Measurements from ENCODE around the gene STXBP2.

The STXBP2 gene

DNA sequence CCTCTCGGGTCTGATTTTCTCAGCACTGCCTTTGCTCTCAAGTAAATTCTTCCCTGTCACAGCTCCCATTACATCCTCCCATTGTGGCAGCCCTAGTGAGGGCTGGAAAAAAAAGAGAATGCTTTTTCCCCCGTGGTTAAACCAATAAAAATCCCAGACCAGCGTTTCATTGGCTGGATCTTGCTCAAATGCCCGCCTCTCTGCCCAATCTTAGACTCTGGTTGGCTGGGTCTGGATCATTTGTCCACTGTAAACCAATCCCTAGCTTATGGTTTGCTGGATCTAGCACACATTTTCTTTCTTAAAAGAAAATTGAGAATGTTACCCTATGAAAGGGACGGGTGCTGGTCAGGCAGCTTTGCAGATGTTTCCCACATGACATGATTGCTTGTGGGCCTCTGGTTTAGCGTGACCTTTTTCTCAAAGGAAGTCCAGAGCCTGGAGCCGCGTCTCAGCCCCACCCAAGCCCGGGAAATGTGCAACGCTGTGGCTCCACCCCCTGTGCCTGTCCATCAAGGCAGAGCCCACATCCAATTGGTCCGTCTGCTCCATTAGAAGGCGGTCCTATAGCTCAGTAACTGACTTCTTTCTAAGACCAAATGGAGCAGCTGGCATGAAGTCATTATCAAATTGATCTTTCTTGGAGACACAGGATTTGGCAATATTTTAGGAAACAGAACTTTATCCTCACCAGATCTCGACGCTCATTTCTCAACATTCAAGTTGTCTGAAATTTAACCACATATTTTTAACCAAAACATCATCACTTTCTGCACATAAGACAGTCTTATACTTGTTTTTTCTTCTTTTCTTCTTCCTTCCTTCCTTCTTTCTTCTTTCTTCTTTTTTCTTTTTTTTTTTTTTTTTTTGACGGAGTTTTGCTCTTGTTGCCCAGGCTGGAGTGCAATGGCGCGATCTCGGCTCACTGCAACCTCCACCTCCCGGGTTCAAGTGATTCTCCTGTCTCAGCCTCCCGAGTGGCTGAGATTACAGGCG, 37.4 kb downstream of the STXBP2 start:
- Histone ChIP-seq H3K4me1 (ENCODE audit: control insufficient read depth, insufficient read depth, low read length) (no peaks in the 10 kb centered on the region), H3K36me3 (ENCODE audit: control insufficient read depth in 2 of 2, insufficient read depth in 1 of 2, low read length in 2 of 2) (no peaks in the 10 kb centered on the region), H3K4me3 (ENCODE audit: low read depth, low read length) (no peak overlapping the region), H3K27ac (ENCODE audit: extremely low read depth, low read depth, low read length) (no peak overlapping the region), H3K9me3 (ENCODE audit: control insufficient read depth, insufficient read depth, low read depth, low read length) (no peaks in the 10 kb centered on the region)
- POLR2A ChIA-PET, result interaction anchor here (0.7 kb wide), 2 partner anchors 41 to 566 kb away, joined by 4 to 6 read pairs; partner anchors contain the start of gene PCP2
- CTCF ChIA-PET, result interaction anchor here (1.5 to 1.7 kb wide), 2 partner anchors 23 to 106 kb away, joined by 5 to 6 read pairs; no protein-coding TSS in a partner anchor
- TF ChIP-seq ZNF350 (tag by site-specific recombination; IDR thresholded peaks at IDR 0.05) (peak; percentile 88), ZNF335 (tag by site-specific recombination; conservative IDR thresholded peaks at IDR 0.05) (0 out of 2 replicates have a peak, but pooled peaks have one; percentile 19), ZNF791 (tag by site-specific recombination; IDR thresholded peaks at IDR 0.05) (no peak), ZBTB20 (tag by site-specific recombination; IDR thresholded peaks at IDR 0.05) (peak; percentile 54; the same call in 1 of the 2 replicates), SETDB1 (IDR thresholded peaks at IDR 0.05; ENCODE audit: insufficient read length, low read length) (peak; percentile 67), FEZF1 (tag by site-specific recombination; IDR thresholded peaks at IDR 0.05) (peak; percentile 59), SP3 (tag by site-specific recombination; IDR thresholded peaks at IDR 0.05) (peak; percentile 50), SCRT2 (tag by site-specific recombination; IDR thresholded peaks at IDR 0.05) (no peak), SP2 (tag by site-specific recombination; IDR thresholded peaks at IDR 0.05) (peak; percentile 67), ZNF366 (tag by site-specific recombination; conservative IDR thresholded peaks at IDR 0.05) (peak; percentile 64), RBAK (tag by site-specific recombination; IDR thresholded peaks at IDR 0.05) (no peak), ZNF621 (tag by site-specific recombination; IDR thresholded peaks at IDR 0.05) (peak; percentile 75; the same call in 1 of the 2 replicates)

DNA sequence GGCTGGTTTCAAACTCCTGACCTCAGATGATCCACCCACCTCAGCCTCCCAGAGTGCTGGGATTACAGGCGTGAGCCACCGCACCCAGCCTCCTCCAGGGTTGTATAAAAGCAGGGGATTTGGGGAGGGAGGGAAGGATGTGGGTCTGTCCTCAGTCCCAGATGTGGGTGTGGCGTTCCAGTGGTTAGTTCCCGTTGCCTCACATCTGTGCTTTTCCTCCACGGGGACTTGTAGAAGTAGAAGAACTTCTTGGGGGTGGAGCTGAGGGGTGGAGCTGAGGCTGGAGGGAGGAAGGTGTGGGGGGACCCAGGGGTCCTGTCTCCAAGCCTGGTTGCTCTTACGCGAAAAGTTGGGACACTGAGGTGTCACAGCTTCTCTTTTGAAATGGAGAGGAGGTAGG, 39.5 kb downstream of the STXBP2 start:
- H3K36me3 ChIP-seq (ENCODE audit: control insufficient read depth in 2 of 2, insufficient read depth in 1 of 2, low read length in 2 of 2), result no peaks in the 10 kb centered on the region
- POLR2A ChIA-PET, result no interaction called here
- no peak overlapping the region for H3K4me3 ChIP-seq (ENCODE audit: low read depth, low read length)
- H3K4me1 ChIP-seq (ENCODE audit: control insufficient read depth, insufficient read depth, low read length), result no peaks in the 10 kb centered on the region
- TF ChIP-seq KLF9 (tag by site-specific recombination; IDR thresholded peaks at IDR 0.05; ENCODE audit: low read depth) (0 out of 2 replicates have a peak, but pooled peaks have one; percentile 12), ZNF48 (tag by site-specific recombination; IDR thresholded peaks at IDR 0.05) (no peak), KLF1 (tag by site-specific recombination; IDR thresholded peaks at IDR 0.05) (0 out of 2 replicates have a peak, but pooled peaks have one; percentile 23), ZNF548 (tag by site-specific recombination; IDR thresholded peaks at IDR 0.05) (no peak)
- H3K27ac ChIP-seq (ENCODE audit: extremely low read depth, low read depth, low read length), result no peak overlapping the region
- no peaks in the 10 kb centered on the region for H3K9me3 ChIP-seq (ENCODE audit: control insufficient read depth, insufficient read depth, low read depth, low read length)
- CTCF ChIA-PET, result interaction anchor here (0.9 to 1.6 kb wide), 3 partner anchors 24 to 146 kb away, joined by 3 to 5 read pairs (median 3); no protein-coding TSS in a partner anchor

DNA sequence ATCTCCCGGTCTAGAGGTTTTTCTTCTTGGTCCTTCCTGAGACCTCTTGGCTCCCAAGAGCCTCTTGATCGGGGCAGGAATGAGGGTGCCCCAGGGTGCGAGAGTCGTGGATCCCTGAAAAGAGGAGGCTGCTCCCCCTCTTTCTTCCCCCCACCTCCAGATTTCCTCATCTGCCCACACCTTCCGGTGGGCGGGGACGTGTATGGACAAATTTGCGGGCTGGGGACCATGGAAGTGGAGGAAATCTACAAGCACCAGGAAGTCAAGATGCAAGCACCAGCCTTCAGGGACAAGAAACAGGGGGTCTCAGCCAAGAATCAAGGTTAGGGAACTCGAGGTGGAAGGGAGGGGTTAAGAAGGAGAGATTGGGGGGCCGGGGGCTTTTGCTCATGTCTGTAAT, 39.9 kb downstream of the STXBP2 start, which contains the start of gene MCEMP1:
TSS of gene MCEMP1 (plus strand) at position 237 of the 400 bp plus-strand sequence. CDS start at position 268, 31 bp downstream.
- Histone ChIP-seq H3K4me3 (ENCODE audit: low read depth, low read length) (no peak within 1 kb of the TSS), H3K4me1 (ENCODE audit: control insufficient read depth, insufficient read depth, low read length) (no peaks in the 10 kb centered on the region), H3K9me3 (ENCODE audit: control insufficient read depth, insufficient read depth, low read depth, low read length) (no peaks in the 10 kb centered on the region), H3K27ac (ENCODE audit: extremely low read depth, low read depth, low read length) (no peak within 1 kb of the TSS), H3K36me3 (ENCODE audit: control insufficient read depth in 2 of 2, insufficient read depth in 1 of 2, low read length in 2 of 2) (no peaks in the 10 kb centered on the region)
- ChIA-PET POLR2A (no interaction called here), CTCF (interaction anchor here (1.6 kb wide), 1 partner anchor 25 kb away, joined by 5 read pairs; no protein-coding TSS in a partner anchor)
- TF ChIP-seq ZFHX2 (tag by site-specific recombination; conservative IDR thresholded peaks at IDR 0.05), result peak; percentile 58
- TF ChIP-seq SP7 (tag by site-specific recombination; IDR thresholded peaks at IDR 0.05), result no peak
- peak; percentile 46; the same call in 1 of the 2 replicates for TF ChIP-seq EGR2 (tag by site-specific recombination; IDR thresholded peaks at IDR 0.05; ENCODE audit: low read depth)
